ENCODE data around the gene ANKMY2.

GRCh38 chr7:16634271-16634738, 11.2 kb downstream of the ANKMY2 start:
- TF ChIP-seq, protein P1, sequence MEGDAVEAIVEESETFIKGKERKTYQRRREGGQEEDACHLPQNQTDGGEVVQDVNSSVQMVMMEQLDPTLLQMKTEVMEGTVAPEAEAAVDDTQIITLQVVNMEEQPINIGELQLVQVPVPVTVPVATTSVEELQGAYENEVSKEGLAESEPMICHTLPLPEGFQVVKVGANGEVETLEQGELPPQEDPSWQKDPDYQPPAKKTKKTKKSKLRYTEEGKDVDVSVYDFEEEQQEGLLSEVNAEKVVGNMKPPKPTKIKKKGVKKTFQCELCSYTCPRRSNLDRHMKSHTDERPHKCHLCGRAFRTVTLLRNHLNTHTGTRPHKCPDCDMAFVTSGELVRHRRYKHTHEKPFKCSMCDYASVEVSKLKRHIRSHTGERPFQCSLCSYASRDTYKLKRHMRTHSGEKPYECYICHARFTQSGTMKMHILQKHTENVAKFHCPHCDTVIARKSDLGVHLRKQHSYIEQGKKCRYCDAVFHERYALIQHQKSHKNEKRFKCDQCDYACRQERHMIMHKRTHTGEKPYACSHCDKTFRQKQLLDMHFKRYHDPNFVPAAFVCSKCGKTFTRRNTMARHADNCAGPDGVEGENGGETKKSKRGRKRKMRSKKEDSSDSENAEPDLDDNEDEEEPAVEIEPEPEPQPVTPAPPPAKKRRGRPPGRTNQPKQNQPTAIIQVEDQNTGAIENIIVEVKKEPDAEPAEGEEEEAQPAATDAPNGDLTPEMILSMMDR (IDR thresholded peaks at IDR 0.05; ENCODE audit: insufficient read depth, low read length) = no peak
- TF ChIP-seq POLR2AphosphoS5 (IDR thresholded peaks at IDR 0.05; ENCODE audit: low read depth) = no peak

All from HL-60 (cell line).